ELR (cell line): Measurements from ENCODE around the gene RNF141.

ENCODE experiments used
- DNase-seq: peaks from one replicate; pipeline ENCODE4 v3.0.0-alpha.2; 2015; ENCODE audit warnings: low read depth

Gene RNF141

GRCh38 chr11:10561043-10561818 is 20.2 kb upstream of the RNF141 start:
- no peak for DNase-seq

GRCh38 chr11:10558288-10558687 is 17.3 kb upstream of the RNF141 start:
- DNase-seq = no peak

GRCh38 chr11:10556590-10556989 is 15.6 kb upstream of the RNF141 start:
- no peak for DNase-seq

GRCh38 chr11:10551845-10552352 is 10.9 kb upstream of the RNF141 start:
- no peak for DNase-seq

GRCh38 chr11:10551290-10551592 is 10.3 kb upstream of the RNF141 start:
- DNase-seq = no peak

- peak; percentile 82 for DNase-seq
Observed at GRCh38 chr11:10550503-10551289, 9.7 kb upstream of the RNF141 start.

GRCh38 chr11:10544491-10545465 is 3.8 kb upstream of the RNF141 start:
- no peak for DNase-seq

- no peak for DNase-seq
Observed at GRCh38 chr11:10543782-10544181, 2.8 kb upstream of the RNF141 start.

GRCh38 chr11:10542776-10543175 is 1.8 kb upstream of the RNF141 start:
- no peak for DNase-seq

- no peak for DNase-seq
Observed at GRCh38 chr11:10541561-10541930, 559 bp upstream of the RNF141 start.

GRCh38 chr11:10540546-10540914 is 457 bp downstream of the RNF141 start:
- DNase-seq = peak; percentile 46

- peak; percentile 20 for DNase-seq
Observed at GRCh38 chr11:10539339-10539738, 1.6 kb downstream of the RNF141 start.

- no peak for DNase-seq
Observed at GRCh38 chr11:10538924-10539323, 2.1 kb downstream of the RNF141 start.

GRCh38 chr11:10537600-10537999 is 3.4 kb downstream of the RNF141 start:
- DNase-seq = no peak

GRCh38 chr11:10534316-10534715 is 6.7 kb downstream of the RNF141 start:
- DNase-seq = no peak

GRCh38 chr11:10533323-10533722 is 7.7 kb downstream of the RNF141 start:
- no peak for DNase-seq

- DNase-seq = no peak
Observed at GRCh38 chr11:10532526-10532925, 8.5 kb downstream of the RNF141 start.

- peak; percentile 23 for DNase-seq
Observed at GRCh38 chr11:10529279-10529678, 11.7 kb downstream of the RNF141 start.

GRCh38 chr11:10528121-10528520 is 12.9 kb downstream of the RNF141 start:
- DNase-seq = no peak

GRCh38 chr11:10526974-10527918 is 13.7 kb downstream of the RNF141 start:
- DNase-seq = peak; percentile 38

- no peak for DNase-seq
Observed at GRCh38 chr11:10524471-10524870, 16.5 kb downstream of the RNF141 start.
